Esophagus muscularis mucosa (tissue), 4 donors: Measurements from ENCODE around the gene GNGT1.

ENCODE experiments used
- CTCF ChIP-seq, 3 experiments: fragments of 200-600 bp in 2 of 3; fragments of 450-650 bp in 1 of 3; sonication (generic) in 2 of 3; IDR thresholded peaks; one replicate each; pipeline ENCODE4 v1.5.1; 2017 to 2019; ENCODE audit warnings: antibody characterized with exemption in 3 of 3, mild to moderate bottlenecking in 2 of 3, moderate library complexity in 1 of 3
- EP300 ChIP-seq: sonication (generic); formaldehyde crosslinking; IDR thresholded peaks from one replicate; pipeline ENCODE4 v1.6.1; 2017; ENCODE audit warnings: antibody characterized with exemption
- POLR2A ChIP-seq: fragments of 450-650 bp; IDR thresholded peaks from one replicate; pipeline ENCODE4 v1.6.1; 2017; ENCODE audit warnings: antibody characterized with exemption, moderate library complexity, mild to moderate bottlenecking, low read depth
- POLR2AphosphoS5 ChIP-seq, 2 donors: sonication (generic); formaldehyde crosslinking; IDR thresholded peaks; one replicate each; pipeline ENCODE4 v1.6.1; 2017; ENCODE audit warnings: antibody characterized with exemption in 2 of 2

- TF ChIP-seq CTCF (IDR thresholded peaks at IDR 0.05) (no peak), POLR2AphosphoS5 (IDR thresholded peaks at IDR 0.05) (no peak), EP300 (no peak), POLR2A (no peak)
These were observed 37.6 kb downstream of the GNGT1 start for GRCh38 chr7:93943816-93944540.
